Stimulated activated CD4-positive, alpha-beta T cell treated with anti-CD3 and anti-CD28 coated beads, TNF-alpha, amount 100 ng/mL, for 24 hours (primary cell): ENCODE measurements around the gene DNTT.

Source experiments
- DNase-seq, 3 experiments: peaks; one replicate each; pipeline ENCODE4 v3.0.0-alpha.2; 2020; ENCODE audit warnings: low read depth in 3 of 3

Gene DNTT

DNA sequence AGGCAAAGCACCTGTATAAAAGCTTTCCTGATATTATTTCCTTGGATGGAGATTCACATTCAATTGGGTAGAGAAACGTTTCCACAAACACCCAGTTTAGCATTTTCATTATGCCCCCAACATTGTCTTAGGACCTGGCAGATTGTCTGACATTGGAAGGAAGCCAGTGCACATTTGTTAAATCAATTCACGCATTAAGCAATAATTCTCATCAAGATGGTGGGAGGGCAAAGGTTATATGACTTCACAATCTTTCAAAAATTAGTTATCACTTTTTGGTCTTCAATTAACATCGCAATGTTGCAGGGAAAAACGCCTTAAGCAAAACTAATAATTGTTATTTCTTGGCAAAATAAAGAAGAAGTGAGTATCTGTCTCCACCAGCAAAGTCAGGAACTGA is 38.2 kb downstream of the DNTT start:
- DNase-seq, result no peak

DNA sequence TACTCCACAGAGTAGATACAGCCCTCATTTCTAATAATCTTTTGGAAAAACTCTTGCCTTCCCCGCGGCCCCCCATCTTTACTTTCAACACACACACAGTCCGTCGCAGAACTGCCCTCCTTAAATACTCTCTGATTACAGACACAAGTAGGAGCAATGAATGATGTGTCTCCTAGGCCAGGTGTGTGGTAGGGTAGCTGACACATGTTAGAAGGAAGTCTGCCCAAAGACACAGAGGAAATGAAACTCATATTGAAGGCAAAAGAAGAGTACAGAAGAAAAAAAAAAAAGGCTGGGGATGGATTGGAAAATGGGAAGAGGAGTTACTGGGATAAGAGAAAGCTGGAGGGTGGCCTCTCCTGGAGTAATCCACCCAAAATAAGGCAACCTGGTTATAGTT is 39.9 kb downstream of the DNTT start:
- no peak for DNase-seq

DNA sequence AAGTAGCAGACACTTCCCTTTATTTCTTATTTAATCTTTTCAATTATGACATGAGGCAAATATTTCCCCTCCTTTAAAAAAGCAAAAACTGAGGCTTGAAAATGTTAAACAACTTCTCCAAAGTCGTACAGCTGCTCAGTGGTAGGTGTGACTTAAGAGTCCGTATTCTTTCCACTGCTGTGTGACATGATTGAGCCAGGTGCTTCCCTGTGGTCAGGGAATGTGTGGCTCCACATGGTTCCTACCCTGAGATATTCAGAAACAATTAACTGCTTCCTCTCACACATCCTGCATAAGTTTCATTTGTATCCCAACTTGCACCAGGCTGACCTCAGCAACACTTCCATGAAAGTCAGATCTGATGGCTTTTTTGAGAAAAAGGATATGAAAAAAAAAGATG is 41.0 kb downstream of the DNTT start:
- no peak for DNase-seq

GRCh38 chr10:96346295-96346694 is 42.1 kb downstream of the DNTT start:
- DNase-seq, result no peak

GRCh38 chr10:96352027-96352426 is 47.8 kb downstream of the DNTT start:
- no peak for DNase-seq

DNA sequence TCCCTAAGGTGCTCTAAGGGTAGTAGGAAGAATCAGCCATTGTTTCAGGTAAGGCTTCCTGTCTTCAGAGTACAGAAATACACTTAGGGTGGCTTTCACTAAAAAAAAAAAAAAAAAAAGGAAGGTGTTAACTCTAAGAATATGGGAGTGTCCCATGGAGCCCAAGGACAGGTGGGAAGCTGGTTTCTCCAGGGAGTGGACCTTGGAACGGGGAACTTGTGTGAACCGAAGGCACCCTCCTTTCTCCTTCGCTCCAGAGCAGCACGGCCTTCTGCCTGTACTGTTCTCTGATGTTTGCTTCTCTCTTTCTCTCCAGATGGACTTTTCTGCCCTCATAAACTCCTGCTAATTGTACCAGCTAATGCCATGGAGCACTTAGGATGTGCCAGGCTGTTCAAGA is 48.3 kb downstream of the DNTT start:
- no peak for DNase-seq

GRCh38 chr10:96357038-96357620 is 52.9 kb downstream of the DNTT start:
- DNase-seq, result no peak

DNA sequence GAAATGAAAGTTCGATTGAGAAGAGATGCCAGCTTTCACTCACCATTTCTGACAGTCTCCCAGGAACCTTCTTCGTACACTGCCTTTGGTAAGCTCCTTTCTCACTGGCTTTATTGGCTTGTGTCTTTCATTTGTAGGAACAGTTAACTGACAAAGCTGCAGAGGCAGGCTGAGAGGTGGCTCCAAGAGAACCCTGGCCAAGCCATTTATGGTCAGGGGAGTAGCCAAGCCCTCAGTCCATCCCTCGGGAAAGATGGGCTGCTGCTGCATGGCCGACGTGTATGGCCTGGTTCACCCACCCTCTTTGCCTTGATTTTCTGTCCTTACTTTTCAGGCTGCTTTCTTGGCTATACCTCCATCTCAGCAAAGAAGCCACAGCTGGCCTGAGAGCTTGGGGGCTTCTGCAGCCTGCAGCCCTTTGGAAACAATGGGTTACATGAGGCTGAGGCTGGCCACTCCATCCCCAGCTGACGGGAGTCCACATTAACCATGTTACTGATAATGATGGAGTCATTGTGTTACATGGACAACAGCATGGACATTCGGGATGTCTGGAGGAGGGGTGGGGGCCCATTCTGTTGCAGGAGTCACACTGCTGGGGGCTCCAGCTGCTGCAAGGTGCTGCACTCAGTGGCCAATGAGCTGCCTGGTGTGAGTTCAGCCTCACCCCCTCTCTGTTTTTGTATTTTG is 54.8 kb downstream of the DNTT start, which contains the start of gene OPALIN:
TSS of gene OPALIN (minus strand) at position 152 of the 690 bp plus-strand sequence. CDS start at position 46, 106 bp downstream.
- DNase-seq, result no peak

DNA sequence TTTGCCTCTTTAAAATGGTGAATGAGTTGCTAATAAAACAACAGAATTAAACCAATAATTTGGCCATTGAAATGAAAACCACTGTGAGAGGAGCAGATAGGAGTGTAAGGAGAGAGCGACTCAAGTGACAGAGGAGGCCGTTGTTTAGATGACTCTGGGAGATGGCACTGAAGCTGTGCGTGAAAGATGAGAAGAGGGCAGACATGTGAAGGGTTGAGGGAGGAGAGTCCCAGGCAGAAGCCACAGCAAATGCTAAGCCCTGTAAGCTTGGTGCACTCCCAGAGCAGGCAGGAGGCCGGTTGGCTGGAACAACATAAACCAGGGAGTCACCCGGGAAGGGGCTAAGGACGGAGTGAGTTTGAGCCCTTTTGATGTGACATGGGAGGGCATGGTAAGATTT is 55.4 kb downstream of the DNTT start:
- no peak for DNase-seq

DNA sequence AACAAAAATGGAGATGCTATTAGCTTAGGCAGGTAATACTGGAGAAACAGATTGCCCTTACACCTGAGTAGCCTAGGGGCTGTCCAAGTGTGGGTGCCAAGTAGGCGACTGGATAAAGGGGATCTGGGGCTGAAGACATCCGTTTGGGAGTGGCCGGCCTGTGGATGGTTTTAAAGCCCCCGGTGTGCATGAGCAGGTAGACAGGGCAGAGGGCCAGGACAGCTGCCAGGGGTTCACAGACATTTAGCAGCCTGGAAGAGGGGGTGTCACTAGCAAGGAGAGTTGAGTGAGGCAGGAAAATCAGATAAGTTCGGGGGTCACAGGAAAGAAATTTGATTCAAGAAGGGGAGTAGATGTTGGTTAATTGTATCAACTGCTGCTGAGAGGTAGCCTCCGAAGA is 56.1 kb downstream of the DNTT start:
- no peak for DNase-seq

GRCh38 chr10:96360766-96361165 is 56.5 kb downstream of the DNTT start:
- no peak for DNase-seq

DNA sequence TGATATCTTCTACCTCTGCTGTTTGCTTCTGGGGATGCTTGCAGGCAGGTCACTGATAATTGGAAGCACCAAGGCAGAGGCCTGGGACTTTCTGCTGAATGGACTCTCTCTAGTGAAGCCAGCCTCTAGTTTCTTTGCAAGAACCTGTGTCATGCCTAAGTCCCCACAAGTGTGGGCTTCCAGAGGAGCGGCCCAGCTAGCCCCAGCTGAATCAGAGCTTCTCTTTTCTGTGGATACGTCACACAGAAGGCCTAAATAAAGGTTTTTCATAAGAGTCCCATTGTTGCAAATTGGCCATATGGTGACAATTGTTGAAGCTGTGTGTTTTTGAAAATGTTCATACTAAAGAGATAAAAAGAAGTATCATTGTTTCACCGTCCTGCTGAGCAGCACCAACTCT is 61.3 kb downstream of the DNTT start:
- DNase-seq, result no peak

- no peak for DNase-seq
Observed at GRCh38 chr10:96366508-96366907, 62.3 kb downstream of the DNTT start.

DNA sequence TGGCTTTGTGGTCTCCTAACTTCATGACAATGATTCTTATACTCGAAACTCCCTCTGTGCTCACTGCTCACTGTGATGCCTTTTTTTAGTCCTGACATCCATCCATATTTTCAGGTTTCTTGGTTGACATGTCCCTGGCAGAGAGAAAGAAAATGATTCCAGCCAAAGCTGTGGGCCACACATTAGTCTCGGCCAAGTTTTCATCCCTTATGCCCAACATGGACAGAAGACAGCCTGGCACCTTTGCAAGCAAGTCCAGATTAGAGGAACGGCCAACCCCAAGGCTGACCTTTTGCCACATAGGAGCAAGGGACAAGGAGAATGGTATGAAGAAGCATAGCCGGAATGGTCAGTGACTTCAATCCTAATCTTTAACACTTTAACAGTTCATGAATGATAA is 63.2 kb downstream of the DNTT start:
- DNase-seq, result no peak

GRCh38 chr10:96368971-96369370 is 64.7 kb downstream of the DNTT start:
- DNase-seq, result no peak

- DNase-seq, result no peak
Observed at GRCh38 chr10:96369890-96370583, 65.8 kb downstream of the DNTT start.

GRCh38 chr10:96370584-96371157 is 66.4 kb downstream of the DNTT start:
- peak; percentile 14 to 37 (median 31) for DNase-seq

GRCh38 chr10:96371356-96371755 is 67.1 kb downstream of the DNTT start:
- no peak for DNase-seq

DNA sequence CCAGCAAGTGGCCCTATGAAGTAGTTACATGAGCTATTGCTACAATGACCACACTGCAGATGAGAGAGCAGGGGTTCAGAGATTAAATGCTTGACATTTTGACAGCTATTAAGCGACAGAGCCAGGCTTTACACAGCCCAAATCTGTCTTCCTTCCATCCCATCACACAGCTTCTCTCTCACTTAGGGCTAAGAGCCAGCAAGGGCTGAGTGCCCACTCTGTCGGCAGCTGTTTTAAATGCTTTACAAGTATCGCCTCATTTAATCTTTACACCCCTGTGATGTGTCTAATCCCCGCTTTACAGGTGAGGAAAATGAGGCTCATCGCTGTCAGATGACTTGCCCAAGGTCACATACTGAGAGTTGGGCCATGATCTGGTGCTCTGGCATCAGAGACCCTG is 69.8 kb downstream of the DNTT start:
- DNase-seq, result no peak

DNA sequence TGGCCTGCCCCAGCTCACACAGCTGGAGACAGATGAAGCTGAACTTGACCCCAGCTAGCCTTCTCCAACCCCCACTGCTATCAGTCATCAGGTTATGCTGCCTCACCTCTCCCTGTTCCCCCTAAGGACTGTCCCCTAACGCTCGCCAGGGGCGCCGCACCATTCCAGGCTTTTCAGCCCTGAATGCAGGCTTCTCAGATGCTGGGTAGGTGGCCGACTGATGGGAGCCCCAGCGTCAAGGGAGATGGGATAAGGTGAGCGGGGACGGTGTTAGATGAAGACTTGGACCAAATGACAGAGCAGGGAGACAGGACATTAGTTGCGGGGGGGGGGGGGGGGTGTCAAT is 70.4 kb downstream of the DNTT start:
- no peak for DNase-seq

- peak; percentile 59 to 77 (median 59) for DNase-seq
Observed at GRCh38 chr10:96374985-96375830, 71.0 kb downstream of the DNTT start.

DNA sequence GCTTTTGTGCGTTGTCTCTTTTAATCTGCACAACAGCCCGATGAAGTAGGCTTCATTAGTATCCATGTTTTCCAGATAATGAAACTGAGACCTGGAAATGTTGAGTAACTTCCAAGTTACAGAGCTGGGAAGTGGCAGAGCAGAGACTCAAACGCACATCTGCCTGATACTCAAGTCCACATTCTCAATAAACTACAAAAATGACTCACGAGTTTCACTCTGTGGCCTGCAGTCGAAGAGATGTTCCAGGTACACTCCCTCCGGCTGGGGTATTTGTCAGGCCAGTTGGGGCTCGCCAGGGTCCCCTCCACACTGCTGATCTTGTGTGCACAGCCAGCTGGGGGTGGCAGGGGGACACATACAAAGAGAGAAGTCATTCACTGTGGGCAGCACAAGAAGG is 72.2 kb downstream of the DNTT start:
- no peak for DNase-seq
